Measurements from ENCODE around the gene KATNB1. TPM values are rescaled to one million over a fixed set of nuclear protein-coding genes. Genes with fewer than 3 reads are reported as not detected.

KATNB1 gene
- polyA plus RNA-seq, 1 of the 3 experiments (the other 2 are of a cell fraction) = 43.7 TPM

- H3K4me1 ChIP-seq (ENCODE audit: control insufficient read depth in 1 of 2, insufficient read depth in 2 of 2, low read depth in 1 of 2, low read length in 1 of 2) = no peaks in the 10 kb centered on the region
- H4K20me1 ChIP-seq (ENCODE audit: insufficient read depth) = no peaks in the 10 kb centered on the region
- no peak for DNase-seq
- H3K9me2 ChIP-seq = no peaks in the 10 kb centered on the region
- no peak overlapping the region for H3K4me2 ChIP-seq
- no peaks in the 10 kb centered on the region for H3K27me3 ChIP-seq (ENCODE audit: insufficient read depth)
- no peak overlapping the region for H3K9ac ChIP-seq
- CTCF ChIA-PET = interaction anchor here (3.6 kb wide), 1 partner anchor 14 kb away, joined by 19 read pairs; no protein-coding TSS in a partner anchor
- no peak overlapping the region for H3K27ac ChIP-seq (ENCODE audit: low read depth in 2 of 2, low read length in 1 of 2)
- WGBS (ENCODE audit: low lambda C conversion rate) = 80% methylated on average over 10 of the region's 10 CpGs
- H3K79me2 ChIP-seq (ENCODE audit: insufficient read depth) = peaks cover 6% of the 10 kb centered on the region; the same call in 1 of the 2 replicates
- no peak overlapping the region for H3K4me3 ChIP-seq (ENCODE audit: low read depth in 2 of 2, low read length in 1 of 2)
- TF ChIP-seq FOSL2 (IDR thresholded peaks at IDR 0.05; ENCODE audit: borderline replicate concordance, low read depth) (no peak), GATA2 (CRISPR knock-in tag; IDR thresholded peaks at IDR 0.05) (no peak), YY1 (IDR thresholded peaks at IDR 0.05; ENCODE audit: low read depth) (no peak), GABPA (IDR thresholded peaks at IDR 0.05; ENCODE audit: low read depth) (no peak), RAD21 (IDR thresholded peaks at IDR 0.05; ENCODE audit: low read length) (no peak), TEAD4 (IDR thresholded peaks at IDR 0.05; ENCODE audit: borderline replicate concordance, insufficient read depth) (no peak), MEF2A (IDR thresholded peaks at IDR 0.05; ENCODE audit: borderline replicate concordance, low read depth) (no peak), MXI1 (IDR thresholded peaks at IDR 0.05; ENCODE audit: low read depth, low read length) (no peak), NFIC (IDR thresholded peaks at IDR 0.05; ENCODE audit: borderline replicate concordance) (no peak), JUND (IDR thresholded peaks at IDR 0.05) (no peak), PBX3 (IDR thresholded peaks at IDR 0.05) (no peak), ELF1 (IDR thresholded peaks at IDR 0.05) (no peak), NRF1 (IDR thresholded peaks at IDR 0.05; ENCODE audit: low read depth, low read length) (no peak), TCF12 (IDR thresholded peaks at IDR 0.05) (no peak), EZH2phosphoT487 (IDR thresholded peaks at IDR 0.05; ENCODE audit: borderline replicate concordance, low read depth) (no peak), TAF1 (IDR thresholded peaks at IDR 0.05; ENCODE audit: borderline replicate concordance, low read depth, low read length) (no peak), CHD2 (IDR thresholded peaks at IDR 0.05; ENCODE audit: low read length, partially characterized antibody) (no peak), REST (IDR thresholded peaks at IDR 0.05; ENCODE audit: low read depth, low read length) (no peak)
- H3K36me3 ChIP-seq (replicated peaks in 1 of 2; ENCODE audit: control insufficient read depth in 1 of 2, insufficient read depth in 2 of 2, low read length in 1 of 2) = peaks cover 0 to 8% of the 10 kb centered on the region in 2 experiments
- POLR2A ChIA-PET = no interaction called here
- no peaks in the 10 kb centered on the region for H3F3A ChIP-seq (replicated peaks; ENCODE audit: insufficient read depth)
- no peak overlapping the region for H2AFZ ChIP-seq (ENCODE audit: low read depth)
- H3K9me3 ChIP-seq = no peaks in the 10 kb centered on the region
These were observed 7.9 kb downstream of the KATNB1 start for GRCh38 chr16:57743458-57743857.
